ENCODE results near the gene BMP5.

The BMP5 gene

GRCh38 chr6:55714831-55715230 lies 160.6 kb downstream of the BMP5 start:
- TF ChIP-seq PPARA (CRISPR knock-in tag; IDR thresholded peaks at IDR 0.05; ENCODE audit: borderline replicate concordance) (no peak), CSDC2 (CRISPR knock-in tag; IDR thresholded peaks at IDR 0.05) (no peak), ZC3H10 (CRISPR knock-in tag; IDR thresholded peaks at IDR 0.05) (no peak), TOX (CRISPR knock-in tag; IDR thresholded peaks at IDR 0.05; ENCODE audit: borderline replicate concordance) (no peak), ZNF70 (CRISPR knock-in tag; IDR thresholded peaks at IDR 0.05) (no peak), PATZ1 (CRISPR knock-in tag; IDR thresholded peaks at IDR 0.05; ENCODE audit: borderline replicate concordance) (no peak), ZNF8 (CRISPR knock-in tag; IDR thresholded peaks at IDR 0.05) (no peak), SNAI2 (CRISPR knock-in tag; IDR thresholded peaks at IDR 0.05) (no peak), RARB (CRISPR knock-in tag; IDR thresholded peaks at IDR 0.05) (no peak), POU6F1 (CRISPR knock-in tag; IDR thresholded peaks at IDR 0.05; ENCODE audit: borderline replicate concordance, low read depth) (no peak), CREB5 (CRISPR knock-in tag; IDR thresholded peaks at IDR 0.05; ENCODE audit: low read depth) (no peak), CSRNP3 (CRISPR knock-in tag; IDR thresholded peaks at IDR 0.05) (no peak), TCF4 (CRISPR knock-in tag; IDR thresholded peaks at IDR 0.05; ENCODE audit: borderline replicate concordance) (no peak), ZFP3 (CRISPR knock-in tag; IDR thresholded peaks at IDR 0.05) (no peak), ARNTL (CRISPR knock-in tag; IDR thresholded peaks at IDR 0.05; ENCODE audit: borderline replicate concordance, low read depth) (no peak), ZNF565 (CRISPR knock-in tag; conservative IDR thresholded peaks at IDR 0.05; ENCODE audit: low read depth) (no peak), ISL1 (CRISPR knock-in tag; IDR thresholded peaks at IDR 0.05) (no peak), GLIS3 (CRISPR knock-in tag; IDR thresholded peaks at IDR 0.05) (no peak)

GRCh38 chr6:55713436-55713835 lies 162.0 kb downstream of the BMP5 start:
- no peak for ATAC-seq
- TF ChIP-seq CSDC2 (CRISPR knock-in tag; IDR thresholded peaks at IDR 0.05) (no peak), CREB5 (CRISPR knock-in tag; IDR thresholded peaks at IDR 0.05; ENCODE audit: low read depth) (no peak), ZFP3 (CRISPR knock-in tag; IDR thresholded peaks at IDR 0.05) (no peak), GLIS3 (CRISPR knock-in tag; IDR thresholded peaks at IDR 0.05) (no peak), CSRNP3 (CRISPR knock-in tag; IDR thresholded peaks at IDR 0.05) (no peak), ZC3H10 (CRISPR knock-in tag; IDR thresholded peaks at IDR 0.05) (no peak), TSHZ2 (CRISPR knock-in tag; IDR thresholded peaks at IDR 0.05) (no peak), OSR1 (CRISPR knock-in tag; IDR thresholded peaks at IDR 0.05) (no peak)

More at GRCh38 chr6:55714831-55715230, 160.6 kb downstream of the BMP5 start:
- ATAC-seq: no peak

Data from SK-N-SH treated with all-trans-retinoic acid at 6 μM for 48 hours (cell line).